Measurements from ENCODE around the gene SNAPC3. TPM values are rescaled to one million over a fixed set of nuclear protein-coding genes. Genes with fewer than 3 reads are reported as not detected.

The SNAPC3 gene
- total RNA-seq, 1 experiment from 2014 or later = 28.0 TPM

- Histone ChIP-seq H3K27me3 (ENCODE audit: insufficient read depth, low read length) (no peaks in the 10 kb centered on the region), H3K79me2 (ENCODE audit: insufficient read depth, low read length) (no peaks in the 10 kb centered on the region; the same call in 1 of the 2 replicates), H2BK5ac (ENCODE audit: insufficient read length, low read length) (no peak overlapping the region), H3K27ac (ENCODE audit: insufficient read length, low read depth, low read length) (no peak overlapping the region), H2BK20ac (ENCODE audit: low read depth, low read length, poor library complexity, severe bottlenecking) (no peak overlapping the region), H2AFZ (ENCODE audit: low read length) (no peak overlapping the region), H3K4me2 (ENCODE audit: insufficient read depth, insufficient read length, low read length) (no peak overlapping the region), H4K20me1 (ENCODE audit: control insufficient read depth, insufficient read depth, insufficient read length) (no peaks in the 10 kb centered on the region), H3K14ac (ENCODE audit: insufficient read depth, low read length) (no peak overlapping the region), H4K91ac (ENCODE audit: insufficient read length, low read depth, low read length) (no peak overlapping the region), H3K4me1 (ENCODE audit: insufficient read depth, low read length) (no peaks in the 10 kb centered on the region), H4K5ac (ENCODE audit: insufficient read length, low read depth, low read length) (no peak overlapping the region), H3K56ac (ENCODE audit: insufficient read length, low read depth, low read length) (no peak overlapping the region), H2BK12ac (ENCODE audit: insufficient read length, low read depth, low read length) (no peak overlapping the region), H3K18ac (ENCODE audit: insufficient read length, low read depth, low read length) (no peak overlapping the region), H2AK5ac (ENCODE audit: insufficient read length, low read length) (no peak overlapping the region), H3K9me3 (ENCODE audit: control insufficient read depth, low read depth, low read length) (no peaks in the 10 kb centered on the region), H2BK15ac (ENCODE audit: low read depth, low read length) (no peak overlapping the region), H3K23ac (ENCODE audit: insufficient read length, low read depth, low read length) (no peak overlapping the region), H4K8ac (replicated peaks; ENCODE audit: insufficient read length, low read depth, low read length) (no peak overlapping the region), H3K4ac (ENCODE audit: low read depth, low read length) (no peak overlapping the region), H3K9ac (ENCODE audit: extremely low read depth, insufficient read length, low read length) (no peak overlapping the region), H2BK120ac (ENCODE audit: low read depth, low read length, poor library complexity, severe bottlenecking) (no peak overlapping the region), H3K23me2 (ENCODE audit: insufficient read length, low read depth, low read length, poor library complexity, severe bottlenecking) (no peaks in the 10 kb centered on the region), H3T11ph (ENCODE audit: low read length) (no peak overlapping the region), H3K79me1 (ENCODE audit: insufficient read depth, low read depth, low read length, poor library complexity, severe bottlenecking) (peaks cover 5% of the 10 kb centered on the region)
- no peak for DNase-seq
- Mint-ChIP-seq H3K27me3 (ENCODE audit: low read depth) (no peaks in the 10 kb centered on the region), H3K36me3 (ENCODE audit: insufficient read depth in 1 of 3, low read depth in 3 of 3) (peaks cover 51 to 86% (median 78%) of the 10 kb centered on the region in 3 experiments; a peak in 6 of 7 replicates), H3K27ac (peak overlapping the region in 1 of 3 experiments; percentile 73; a peak in 2 of 7 replicates), H3K9me3 (no peaks in the 10 kb centered on the region), H3K4me3 (no peak overlapping the region), H3K4me1 (peaks cover 9 to 20% of the 10 kb centered on the region in 2 experiments)
- TF ChIP-seq CTCF (conservative IDR thresholded peaks at IDR 0.05) = no peak
- no CpG with 5 or more reads among the region's 6 CpGs for WGBS (ENCODE audit: extremely low coverage, insufficient read length, low lambda C conversion rate)
These were observed 62.1 kb downstream of the SNAPC3 start for GRCh38 chr9:15484802-15485201.

Measured in H9 (cell line).